IMR-90 (cell line): Measurements from ENCODE around the gene PRR4. TPM values are rescaled to one million over a fixed set of nuclear protein-coding genes. Genes with fewer than 3 reads are reported as not detected.

Experiments used
- ATAC-seq: fragments of 200-7000 bp; cut with Tn5 transposase; 2 replicates; pipeline ENCODE4 v1.9.1; 2020; ENCODE audit warnings: low read depth, mild to moderate bottlenecking, moderate library complexity
- BruUV-seq: library from RNA; stranded (reverse); fragments of 400-500 nt; replicated peaks from 2 replicates; lab custom pipeline; 2021; lab: Mats Ljungman, UMichigan
- CTCF ChIA-PET: fragments of 300-600 bp; formaldehyde crosslinking; extraction: SDS; loops from one replicate; lab custom pipeline; 2021; ENCODE audit warnings: antibody characterized with exemption; lab: Yijun Ruan, JAX
- POLR2A ChIA-PET: fragments of 300-600 bp; sonication (Branson Sonifier 250); formaldehyde crosslinking; loops from one replicate; lab custom pipeline; 2022; ENCODE audit warnings: antibody characterized with exemption; ENCODE audit not compliant: unreplicated experiment; lab: Charles Lee
- DNase-seq: peaks from one replicate; pipeline ENCODE4 v3.0.0; 2013
- H2AFZ ChIP-seq: replicated peaks from 2 replicates; pipeline ENCODE3; 2013; ENCODE audit warnings: low read length, mild to moderate bottlenecking; ENCODE audit not compliant: poor library complexity
- H2AK5ac ChIP-seq: 2 replicates; pipeline ENCODE4 v1.6.1; 2013; ENCODE audit warnings: low read depth, low read length, inconsistent platforms
- H2AK9ac ChIP-seq: replicated peaks from 2 replicates; pipeline ENCODE3; 2013; ENCODE audit warnings: mild to moderate bottlenecking, low read depth, low read length, moderate library complexity; ENCODE audit not compliant: poor library complexity
- H2BK120ac ChIP-seq: 2 replicates; pipeline ENCODE4 v1.6.1; 2013; ENCODE audit warnings: low read depth, low read length, inconsistent platforms
- H2BK15ac ChIP-seq: 3 replicates; pipeline ENCODE4 v1.6.1; 2013; ENCODE audit warnings: low read depth, low read length, inconsistent platforms
- H2BK20ac ChIP-seq: 2 replicates; pipeline ENCODE4 v1.6.1; 2013; ENCODE audit warnings: low read depth, mild to moderate bottlenecking, inconsistent platforms, low read length, moderate library complexity
- H2BK5ac ChIP-seq: 2 replicates; pipeline ENCODE4 v1.6.1; 2013; ENCODE audit warnings: mild to moderate bottlenecking, low read depth, low read length, inconsistent platforms; ENCODE audit not compliant: poor library complexity, severe bottlenecking
- H3K14ac ChIP-seq: replicated peaks from 2 replicates; pipeline ENCODE4 v1.6.1; 2013; ENCODE audit warnings: low read depth, low read length, inconsistent platforms
- H3K18ac ChIP-seq: 2 replicates; pipeline ENCODE4 v1.6.1; 2013; ENCODE audit warnings: low read depth, low read length, control low read depth
- H3K23ac ChIP-seq: 2 replicates; pipeline ENCODE4 v1.6.1; 2013; ENCODE audit warnings: low read depth, low read length, inconsistent platforms
- H3K27ac ChIP-seq: 2 replicates; pipeline ENCODE4 v1.5.1; 2013; ENCODE audit warnings: mild to moderate bottlenecking, control low read depth, low read length; ENCODE audit not compliant: insufficient read depth
- H3K27me3 ChIP-seq: 2 replicates; pipeline ENCODE4 v1.6.1; 2013; ENCODE audit warnings: low read length; ENCODE audit not compliant: control insufficient read depth, insufficient read depth
- H3K36me3 ChIP-seq: 2 replicates; pipeline ENCODE4 v1.6.1; 2013; ENCODE audit warnings: low read length, mixed read lengths; ENCODE audit not compliant: control insufficient read depth, insufficient read depth
- H3K4ac ChIP-seq: 2 replicates; pipeline ENCODE4 v1.6.1; 2013; ENCODE audit warnings: low read depth, low read length, inconsistent platforms
- H3K4me1 ChIP-seq: 2 replicates; pipeline ENCODE4 v1.6.1; 2013; ENCODE audit warnings: low read length, mixed read lengths; ENCODE audit not compliant: control insufficient read depth, insufficient read depth
- H3K4me2 ChIP-seq: 2 replicates; pipeline ENCODE4 v1.6.1; 2013; ENCODE audit warnings: low read depth, mild to moderate bottlenecking, control low read depth, low read length, moderate library complexity
- H3K4me3 ChIP-seq: 2 replicates; pipeline ENCODE4 v1.5.1; 2013; ENCODE audit warnings: low read depth, mild to moderate bottlenecking, control low read depth, low read length, moderate library complexity; ENCODE audit not compliant: insufficient read depth
- H3K56ac ChIP-seq: 2 replicates; pipeline ENCODE4 v1.6.1; 2013; ENCODE audit warnings: low read length, inconsistent platforms; ENCODE audit not compliant: insufficient read depth; ENCODE audit errors: extremely low read depth
- H3K79me1 ChIP-seq, 2 experiments: 2 replicates each; pipeline ENCODE4 v1.6.1; 2013; ENCODE audit warnings: low read length in 2 of 2, inconsistent platforms in 1 of 2, low read depth in 1 of 2
- H3K9ac ChIP-seq: 2 replicates; pipeline ENCODE4 v1.6.1; 2013; ENCODE audit warnings: low read depth, low read length, control low read depth
- H3K9me1 ChIP-seq: 2 replicates; pipeline ENCODE4 v1.6.1; 2013; ENCODE audit warnings: low read length, inconsistent platforms; ENCODE audit not compliant: insufficient read depth
- H3K9me3 ChIP-seq: 2 replicates; pipeline ENCODE4 v1.6.1; 2013; ENCODE audit warnings: low read length; ENCODE audit not compliant: control insufficient read depth, insufficient read depth
- H4K20me1 ChIP-seq: 2 replicates; pipeline ENCODE4 v1.6.1; 2013; ENCODE audit warnings: low read length, inconsistent platforms; ENCODE audit not compliant: insufficient read depth
- H4K5ac ChIP-seq: 2 replicates; pipeline ENCODE4 v1.6.1; 2013; ENCODE audit warnings: mild to moderate bottlenecking, low read depth, low read length, control low read depth
- H4K8ac ChIP-seq, 2 experiments: 2 replicates each; pipeline ENCODE4 v1.6.1; 2013; ENCODE audit warnings: low read depth in 2 of 2, low read length in 2 of 2, control low read depth in 1 of 2, inconsistent platforms in 1 of 2
- H4K91ac ChIP-seq: 2 replicates; pipeline ENCODE4 v1.6.1; 2013; ENCODE audit warnings: low read depth, low read length, inconsistent platforms; ENCODE audit not compliant: insufficient read depth
- CHD1 ChIP-seq: IDR thresholded peaks from 2 replicates; pipeline ENCODE4 v1.6.1; 2012; ENCODE audit warnings: low read depth, low read length, improper control_type of control experiment
- NFE2L2 ChIP-seq: fragments of 150-350 bp; IDR thresholded peaks from 2 replicates; pipeline ENCODE4 v1.6.1; 2016; ENCODE audit warnings: low read depth, mild to moderate bottlenecking, low read length
- RCOR1 ChIP-seq: IDR thresholded peaks from 2 replicates; pipeline ENCODE4 v1.6.1; 2012; ENCODE audit warnings: mild to moderate bottlenecking, low read length, improper control_type of control experiment; ENCODE audit not compliant: insufficient replicate concordance
- SMC3 ChIP-seq: fragments of 150-350 bp; IDR thresholded peaks from 2 replicates; pipeline ENCODE4 v1.6.1; 2016; ENCODE audit warnings: low read depth, mild to moderate bottlenecking, antibody characterized with exemption, low read length, moderate library complexity
- WGBS, 2 experiments: methylation state at CpG; one replicate each; pipeline versions ENCODE4 v1.1.5 to v1.1.7; 2013; ENCODE audit warnings: missing lambda C conversion rate in 2 of 2; ENCODE audit not compliant: insufficient read length in 1 of 2; ENCODE audit errors: extremely low coverage in 2 of 2; 5-methylcytosine and 5-hydroxymethylcytosine counted together
- dilution Hi-C: fragments of 300-500 bp; cut with HindIII; formaldehyde crosslinking; loops from one replicate; pipeline ENCODE4 v1.14.3; 2018; ENCODE audit warnings: low sequenced_read_pairs; ENCODE audit not compliant: unreplicated experiment
- in situ Hi-C: fragments of 300-500 bp; cut with MboI; formaldehyde crosslinking; loops from 3 replicates; pipeline ENCODE4 v1.14.3; 2019; ENCODE audit warnings: low sequenced_read_pairs, inconsistent platforms, mixed read lengths
- intact Hi-C: fragments of 100-400 bp; cut with micrococcal nuclease; formaldehyde crosslinking; loops from 2 replicates; pipeline ENCODE4 v1.10.0; 2022
- polyA plus RNA-seq, 3 experiments: library from polyadenylated mRNA; depleted of rRNA; stranded (reverse); fragments of >200 nt; gene quantifications; 2 replicates each; pipeline ENCODE4 v1.2.3, GENCODE V29; 2012; ENCODE audit warnings: low replicate concordance in 1 of 3
- total RNA-seq: library from RNA; depleted of rRNA; stranded (reverse); fragments of >200 nt; gene quantifications from 2 replicates; pipeline ENCODE4 v1.2.3, GENCODE V29; 2012

Gene PRR4
- total and polyA plus RNA-seq, 2 of the 4 experiments (the other 2 are of a cell fraction) = 0.72 to 1.9 TPM

- POLR2A ChIA-PET = no interaction called here
- Histone ChIP-seq H3K27ac (no peak overlapping the region), H3K9me1 (peaks cover 6% of the 10 kb centered on the region; the same call in 1 of the 2 replicates), H3K79me1 (no peaks in the 10 kb centered on the region; a peak in 1 of 4 replicates), H4K5ac (no peak overlapping the region), H3K4ac (no peak overlapping the region), H3K4me2 (no peak overlapping the region), H3K14ac (no peak overlapping the region), H2AFZ (no peak overlapping the region), H3K27me3 (no peaks in the 10 kb centered on the region), H2AK9ac (no peak overlapping the region), H2BK15ac (no peak overlapping the region), H4K8ac (no peak overlapping the region), H3K18ac (no peak overlapping the region), H3K4me3 (no peak overlapping the region), H2AK5ac (no peak overlapping the region), H4K91ac (no peak overlapping the region), H2BK120ac (no peak overlapping the region), H2BK20ac (no peak overlapping the region), H4K20me1 (no peaks in the 10 kb centered on the region), H3K36me3 (peaks cover 3% of the 10 kb centered on the region), H3K9me3 (no peaks in the 10 kb centered on the region), H2BK5ac (no peak overlapping the region), H3K56ac (no peak overlapping the region), H3K23ac (no peak overlapping the region), H3K4me1 (no peaks in the 10 kb centered on the region), H3K9ac (no peak overlapping the region)
- ATAC-seq (0 out of 2 replicates have a peak, but pooled peaks have one; percentile 24), DNase-seq (peak; percentile 35)
- BruUV-seq = no TSS peak
- no peak for TF ChIP-seq RCOR1
- no peak for TF ChIP-seq CHD1
- TF ChIP-seq SMC3 = no peak
- TF ChIP-seq NFE2L2 = no peak
- no CpG with 5 or more reads among the region's 2 CpGs for WGBS, 2 experiments
- dilution Hi-C loops = no loop called here
- CTCF ChIA-PET = no interaction called here
- in situ Hi-C loops = no loop called here
- intact Hi-C loops = no loop called here
These were observed 24.1 kb upstream of the PRR4 start for GRCh38 chr12:10873378-10873777.
